Parietal lobe (tissue), 2 donors: Measurements from ENCODE around the gene ZNF804B. TPM values are rescaled to one million over a fixed set of nuclear protein-coding genes. Genes with fewer than 3 reads are reported as not detected.

Experiments used
- small RNA-seq: library from RNA; depleted of rRNA; stranded (forward); fragments of <200 nt; gene quantifications from one replicate; pipeline ENCODE3, GENCODE V24; 2014; ENCODE audit warnings: low replicate concordance
- total RNA-seq: library from RNA; depleted of rRNA; stranded (reverse); fragments of >200 nt; gene quantifications from one replicate; pipeline ENCODE4 v1.2.3, GENCODE V29; 2014

The ZNF804B gene
- total RNA-seq: 9.7 TPM

DNA sequence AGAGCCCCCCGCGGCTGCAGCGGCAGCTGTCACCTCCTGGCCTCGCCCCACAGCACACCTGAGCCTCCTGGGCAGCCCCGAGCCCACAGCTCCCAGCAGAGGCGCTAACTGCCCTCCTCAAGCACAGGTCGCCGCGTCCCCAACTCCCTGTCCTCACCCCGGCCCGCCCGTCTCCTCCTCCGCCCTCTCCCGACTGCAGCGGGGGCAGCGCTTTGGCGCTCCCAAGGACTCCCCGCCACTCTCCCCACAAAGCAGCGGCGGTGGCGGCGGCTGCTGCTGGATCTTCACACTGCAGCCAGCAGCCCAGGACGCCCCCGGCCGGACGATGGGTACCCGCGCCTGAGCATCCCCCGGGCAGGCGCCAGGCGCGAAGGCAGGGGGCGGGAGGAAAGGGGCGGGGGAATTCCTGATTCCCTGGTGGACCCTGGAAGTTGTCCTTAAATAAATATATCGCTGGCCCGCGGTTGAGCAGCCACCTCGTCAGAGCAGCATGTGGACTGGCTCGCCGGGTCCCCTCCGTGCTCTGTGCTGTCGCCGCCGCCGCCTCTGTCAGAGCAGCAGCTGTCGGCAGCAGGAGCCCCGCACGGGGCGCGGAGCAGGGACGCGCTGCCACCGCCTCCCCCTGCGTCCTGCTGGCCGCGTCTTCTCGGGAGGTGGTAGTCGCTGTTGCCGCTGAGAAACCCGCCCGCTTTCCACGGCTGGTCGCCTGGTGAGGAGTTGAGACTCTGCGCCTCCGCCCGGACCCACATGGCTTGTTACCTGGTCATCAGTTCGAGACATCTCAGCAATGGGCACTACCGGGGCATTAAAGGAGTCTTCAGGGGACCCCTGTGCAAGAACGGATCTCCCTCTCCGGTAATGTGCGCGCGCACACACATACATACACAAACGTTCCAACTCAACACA lies at the start of gene ZNF804B:
Gene ZNF804B (plus strand): TSS at position 471 of the 906 bp plus-strand sequence. CDS start 277 bp downstream, at position 748.

DNA sequence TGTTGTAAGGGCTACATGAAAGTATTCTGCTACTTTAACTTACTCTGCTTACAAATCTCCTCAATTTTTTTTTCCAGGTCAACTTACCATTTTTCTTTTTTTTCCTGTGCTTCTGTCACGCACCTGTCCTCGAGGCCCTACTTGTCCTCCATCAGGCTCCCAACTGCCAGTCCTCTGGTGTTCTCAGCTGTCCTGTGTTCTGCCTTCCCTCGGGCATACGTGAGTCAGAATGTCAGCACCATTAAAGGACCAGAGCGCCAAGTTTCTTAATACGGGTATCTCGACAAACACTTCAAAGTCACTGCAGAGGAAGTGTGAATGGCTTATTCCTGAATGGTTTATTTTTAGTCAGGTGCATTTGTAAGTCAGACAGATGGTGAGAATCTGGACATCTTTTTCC lies 36.1 kb downstream of the ZNF804B start, which contains the start of gene TEX47:
Gene TEX47 (minus strand): TSS at position 185 of the 400 bp plus-strand sequence. CDS start 795 bp downstream, outside the sequence.

Small RNA genes lying within 50 kb of the gene (small RNA-seq; reads per million reads assigned to genes)
- gene AC002127.1: not detected

Other genes starting within 250 kb of the ZNF804B start
- not detected for gene TEX47, start 36.0 kb downstream of the ZNF804B start, total RNA-seq